Mesendoderm (in vitro differentiated cells): ENCODE data around the gene RDH8.

Experiments
- DNase-seq: peaks from one replicate; pipeline ENCODE4 v3.0.0; 2013
- H2AK5ac ChIP-seq: 2 replicates; pipeline ENCODE4 v1.6.1; 2013; ENCODE audit warnings: low read length, inconsistent platforms
- H2BK120ac ChIP-seq: 2 replicates; pipeline ENCODE4 v1.6.1; 2013; ENCODE audit warnings: low read depth, mild to moderate bottlenecking, low read length, moderate library complexity, mixed read lengths
- H2BK15ac ChIP-seq: replicated peaks from 2 replicates; pipeline ENCODE4 v1.6.1; 2013; ENCODE audit warnings: low read depth, mild to moderate bottlenecking, moderate library complexity
- H2BK5ac ChIP-seq: 2 replicates; pipeline ENCODE4 v1.6.1; 2013; ENCODE audit warnings: low read length, inconsistent platforms
- H3K18ac ChIP-seq: 2 replicates; pipeline ENCODE4 v1.6.1; 2013; ENCODE audit warnings: mild to moderate bottlenecking, low read length, mixed read lengths
- H3K23ac ChIP-seq: one replicate; pipeline ENCODE4 v1.6.1; 2013; ENCODE audit warnings: low read length
- H3K27ac ChIP-seq: 2 replicates; pipeline ENCODE4 v1.5.1; 2013; ENCODE audit warnings: low read depth, mild to moderate bottlenecking, inconsistent platforms, low read length, moderate library complexity
- H3K27me3 ChIP-seq: 2 replicates; pipeline ENCODE4 v1.6.1; 2013; ENCODE audit warnings: low read length, control low read depth, mild to moderate bottlenecking, inconsistent platforms; ENCODE audit not compliant: insufficient read depth, poor library complexity
- H3K36me3 ChIP-seq: 2 replicates; pipeline ENCODE4 v1.6.1; 2013; ENCODE audit warnings: low read length, inconsistent platforms; ENCODE audit not compliant: control insufficient read depth, insufficient read depth
- H3K4ac ChIP-seq: one replicate; pipeline ENCODE4 v1.6.1; 2013; ENCODE audit warnings: low read depth, mild to moderate bottlenecking, low read length, moderate library complexity
- H3K4me1 ChIP-seq: 2 replicates; pipeline ENCODE4 v1.6.1; 2013; ENCODE audit warnings: low read depth, low read length, inconsistent platforms; ENCODE audit not compliant: control insufficient read depth
- H3K4me2 ChIP-seq: 2 replicates; pipeline ENCODE4 v1.6.1; 2013; ENCODE audit warnings: low read length
- H3K4me3 ChIP-seq: 2 replicates; pipeline ENCODE4 v1.5.1; 2013; ENCODE audit warnings: mild to moderate bottlenecking, low read length
- H3K56ac ChIP-seq: one replicate; pipeline ENCODE4 v1.6.1; 2013; ENCODE audit warnings: low read length
- H3K79me1 ChIP-seq: 2 replicates; pipeline ENCODE4 v1.6.1; 2013; ENCODE audit warnings: low read length, inconsistent platforms
- H3K79me2 ChIP-seq: 2 replicates; pipeline ENCODE4 v1.6.1; 2013; ENCODE audit warnings: mild to moderate bottlenecking, low read length; ENCODE audit not compliant: control insufficient read depth, insufficient read depth
- H3K9ac ChIP-seq: 2 replicates; pipeline ENCODE4 v1.6.1; 2013; ENCODE audit warnings: low read length, inconsistent platforms
- H4K5ac ChIP-seq: one replicate; pipeline ENCODE4 v1.6.1; 2013; ENCODE audit warnings: low read length
- H4K8ac ChIP-seq: one replicate; pipeline ENCODE4 v1.6.1; 2013; ENCODE audit warnings: low read depth, mild to moderate bottlenecking, control low read depth, low read length, moderate library complexity
- WGBS: extraction: QIAGEN DNeasy Blood & Tissue Kit; methylation state at CpG from one replicate; pipeline ENCODE4 v1.1.7; 2013; ENCODE audit warnings: low lambda C conversion rate, missing lambda C conversion rate; ENCODE audit not compliant: insufficient coverage; ENCODE audit errors: extremely low coverage; 5-methylcytosine and 5-hydroxymethylcytosine counted together

RDH8 gene

DNA sequence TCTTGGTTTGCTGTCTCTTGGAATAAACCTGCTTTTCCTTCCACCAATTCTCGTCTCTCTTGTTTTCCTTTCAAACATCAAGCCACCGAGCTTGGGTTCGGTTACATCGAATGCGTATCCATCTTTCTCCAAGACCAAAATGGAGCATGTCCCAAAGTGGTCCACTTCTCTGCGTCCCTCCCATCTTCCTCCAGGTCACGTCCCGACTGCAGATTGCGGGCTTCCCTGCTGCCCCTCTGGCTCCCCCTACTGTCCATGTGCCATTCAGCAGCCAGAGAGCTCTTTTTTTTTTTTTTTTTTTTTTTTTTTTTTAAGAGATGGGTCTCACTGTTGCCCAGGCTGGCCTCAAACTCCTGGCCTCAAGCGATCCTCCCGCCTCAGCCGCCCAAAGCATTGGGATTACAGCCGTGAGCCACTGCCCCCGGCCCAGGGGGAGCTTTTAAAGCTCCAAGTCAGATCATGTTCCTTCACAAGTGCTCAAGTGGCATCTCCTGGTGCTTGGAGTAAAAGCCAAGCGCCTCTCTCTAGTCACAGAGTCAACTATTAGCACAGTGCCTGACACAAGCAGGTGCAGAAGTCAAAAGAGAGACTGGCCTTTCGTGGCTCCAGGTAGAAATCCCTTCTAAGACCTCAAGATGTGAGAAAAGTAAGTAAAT, 13.0 kb upstream of the RDH8 start:
- H4K8ac ChIP-seq = no peak overlapping the region
- H2BK15ac ChIP-seq = no peak overlapping the region
- H3K4ac ChIP-seq = no peak overlapping the region
- H3K4me1 ChIP-seq = no peaks in the 10 kb centered on the region
- H2BK120ac ChIP-seq = no peak overlapping the region
- H3K27ac ChIP-seq = no peak overlapping the region
- no peak overlapping the region for H3K9ac ChIP-seq
- H4K5ac ChIP-seq = no peak overlapping the region
- WGBS = no CpG with 5 or more reads among the region's 16 CpGs
- no peaks in the 10 kb centered on the region for H3K79me2 ChIP-seq
- H3K23ac ChIP-seq = no peak overlapping the region
- no peaks in the 10 kb centered on the region for H3K79me1 ChIP-seq
- no peaks in the 10 kb centered on the region for H3K27me3 ChIP-seq
- no peak overlapping the region for H3K18ac ChIP-seq
- H2BK5ac ChIP-seq = no peak overlapping the region
- H3K36me3 ChIP-seq = no peaks in the 10 kb centered on the region
- DNase-seq = peak; percentile 80
- H3K56ac ChIP-seq = no peak overlapping the region
- H3K4me3 ChIP-seq = no peak overlapping the region
- no peak overlapping the region for H2AK5ac ChIP-seq
- no peak overlapping the region for H3K4me2 ChIP-seq

DNA sequence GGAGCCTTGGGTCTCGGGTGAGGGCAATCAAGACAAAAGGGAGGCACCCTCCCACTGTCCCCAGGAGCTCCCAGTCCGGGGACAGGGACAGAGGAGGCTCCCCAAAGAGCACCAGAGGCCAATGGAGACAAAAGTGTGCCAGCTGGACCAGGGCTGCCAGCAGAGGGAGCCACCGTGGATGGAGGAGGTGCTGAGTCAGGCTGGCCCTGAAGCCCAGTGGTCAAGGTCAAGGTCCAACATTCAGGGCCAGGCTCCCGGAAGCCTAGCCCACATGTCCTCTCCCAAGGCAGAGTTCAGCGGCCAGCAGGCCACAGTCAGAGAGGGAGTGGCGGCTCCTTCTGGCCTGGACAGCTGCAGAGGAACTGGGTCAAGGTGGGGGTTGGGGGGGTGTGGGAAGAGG, 11.4 kb upstream of the RDH8 start:
- Histone ChIP-seq H3K79me2 (no peaks in the 10 kb centered on the region), H2BK5ac (no peak overlapping the region), H3K4me2 (no peak overlapping the region), H4K5ac (no peak overlapping the region), H4K8ac (no peak overlapping the region), H3K36me3 (no peaks in the 10 kb centered on the region), H3K56ac (no peak overlapping the region), H3K79me1 (no peaks in the 10 kb centered on the region), H3K4ac (no peak overlapping the region), H3K9ac (no peak overlapping the region), H3K18ac (no peak overlapping the region), H3K23ac (no peak overlapping the region), H2AK5ac (no peak overlapping the region), H2BK15ac (no peak overlapping the region), H3K27me3 (no peaks in the 10 kb centered on the region), H3K27ac (no peak overlapping the region), H3K4me1 (no peaks in the 10 kb centered on the region), H2BK120ac (no peak overlapping the region), H3K4me3 (no peak overlapping the region)
- WGBS = no CpG with 5 or more reads among the region's 6 CpGs
- DNase-seq = peak; percentile 48

DNA sequence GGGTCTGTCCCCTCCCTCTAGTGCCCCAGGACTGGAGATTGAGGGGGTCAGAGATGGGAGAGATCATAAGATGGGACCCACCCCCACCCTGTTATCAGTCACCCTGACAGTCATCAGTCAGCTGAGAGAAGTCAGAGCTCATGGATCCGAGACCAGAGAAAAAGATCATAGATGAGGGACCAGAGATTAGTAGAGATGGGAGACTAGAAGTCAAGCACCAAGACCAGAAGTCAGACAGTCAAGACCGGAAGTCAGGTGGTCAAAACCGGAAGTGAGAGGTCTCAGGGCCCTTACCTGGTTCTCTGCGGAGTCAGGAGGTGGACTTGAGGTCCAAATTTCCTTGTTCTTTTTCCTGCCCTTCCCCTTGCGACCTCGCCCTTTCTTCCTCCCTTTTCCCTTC, 10.0 kb upstream of the RDH8 start:
- H3K56ac ChIP-seq = no peak overlapping the region

DNA sequence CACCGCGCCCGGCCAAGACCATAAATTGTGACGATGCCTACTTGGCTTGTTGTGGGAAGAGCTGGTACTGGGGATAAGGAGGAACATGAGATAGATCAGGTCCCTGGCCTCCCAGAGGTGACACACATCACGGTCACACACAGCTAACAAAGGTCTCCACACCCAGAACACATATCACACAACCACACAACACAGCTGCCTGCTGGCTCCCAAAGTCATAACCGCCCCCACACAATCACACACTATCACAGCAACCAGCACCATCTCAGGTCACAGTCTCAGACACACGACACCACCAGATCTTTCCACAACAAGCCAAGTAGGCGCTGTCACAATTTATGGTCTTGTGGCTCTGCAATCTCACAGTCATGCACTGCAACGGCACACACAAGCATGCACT, 8.7 kb upstream of the RDH8 start:
- WGBS = no CpG with 5 or more reads among the region's 9 CpGs
- Histone ChIP-seq H3K79me1 (no peaks in the 10 kb centered on the region), H3K27me3 (no peaks in the 10 kb centered on the region), H4K5ac (no peak overlapping the region), H4K8ac (no peak overlapping the region), H3K4me2 (no peak overlapping the region), H3K9ac (no peak overlapping the region), H2AK5ac (no peak overlapping the region), H3K4ac (no peak overlapping the region), H3K56ac (no peak overlapping the region), H3K23ac (no peak overlapping the region), H3K4me1 (no peaks in the 10 kb centered on the region), H3K4me3 (no peak overlapping the region), H2BK5ac (no peak overlapping the region), H2BK120ac (no peak overlapping the region), H3K27ac (no peak overlapping the region), H3K18ac (no peak overlapping the region), H2BK15ac (no peak overlapping the region), H3K79me2 (no peaks in the 10 kb centered on the region), H3K36me3 (no peaks in the 10 kb centered on the region)
- no peak for DNase-seq

More for the DNA sequence above, 10.0 kb upstream of the RDH8 start:
- Histone ChIP-seq H3K23ac (no peak overlapping the region), H3K4me1 (no peaks in the 10 kb centered on the region), H3K18ac (no peak overlapping the region), H3K4ac (no peak overlapping the region), H3K9ac (no peak overlapping the region), H3K4me2 (no peak overlapping the region), H3K36me3 (no peaks in the 10 kb centered on the region), H3K27ac (no peak overlapping the region), H4K5ac (no peak overlapping the region), H4K8ac (no peak overlapping the region), H3K27me3 (no peaks in the 10 kb centered on the region), H2BK120ac (no peak overlapping the region), H3K79me2 (no peaks in the 10 kb centered on the region), H2BK5ac (no peak overlapping the region), H2BK15ac (no peak overlapping the region), H2AK5ac (no peak overlapping the region), H3K79me1 (no peaks in the 10 kb centered on the region), H3K4me3 (no peak overlapping the region)
- WGBS = no CpG with 5 or more reads among the region's 6 CpGs
- no peak for DNase-seq

DNA sequence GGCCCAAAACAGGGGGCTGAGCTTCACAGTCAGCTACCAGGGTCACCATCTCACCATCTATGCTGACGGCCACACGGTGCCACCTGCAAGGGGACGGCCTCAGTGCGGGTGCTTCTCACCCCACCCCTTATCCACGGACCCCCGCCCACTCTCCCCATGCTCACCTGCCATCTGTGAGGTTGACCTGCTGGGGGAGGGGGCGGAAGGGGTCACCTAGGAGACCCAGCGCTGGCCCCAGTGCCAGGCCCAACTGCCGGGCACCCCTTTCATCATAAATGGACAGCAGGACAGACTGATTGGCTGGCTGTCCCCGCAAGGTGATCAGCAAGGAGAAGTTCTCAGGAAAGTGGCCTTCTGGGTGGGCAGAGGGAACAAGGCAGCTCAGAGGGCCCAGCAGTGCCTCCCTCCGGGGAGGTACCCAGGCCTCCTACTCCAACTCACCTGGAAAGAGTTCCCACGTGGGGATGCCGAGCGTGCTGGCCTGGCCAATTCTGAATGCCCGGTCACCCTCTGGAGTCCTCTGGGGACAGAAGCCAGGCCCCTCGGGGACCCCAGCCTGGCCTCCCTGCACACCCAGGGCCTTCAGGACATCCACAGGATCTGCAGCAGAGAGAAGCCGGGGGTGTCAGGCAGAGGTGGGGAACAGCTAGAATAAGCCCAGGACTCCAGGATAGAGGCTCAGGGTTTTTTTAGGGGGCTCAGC, 7.5 kb upstream of the RDH8 start:
- no peak overlapping the region for H2BK120ac ChIP-seq
- no peak overlapping the region for H3K18ac ChIP-seq
- no peak overlapping the region for H3K23ac ChIP-seq
- H2BK5ac ChIP-seq = no peak overlapping the region
- no peak overlapping the region for H3K27ac ChIP-seq
- no peak overlapping the region for H4K8ac ChIP-seq
- no peak overlapping the region for H3K9ac ChIP-seq
- no peaks in the 10 kb centered on the region for H3K4me1 ChIP-seq
- no peaks in the 10 kb centered on the region for H3K36me3 ChIP-seq
- no peak overlapping the region for H3K4me3 ChIP-seq
- no peaks in the 10 kb centered on the region for H3K79me2 ChIP-seq
- no peak overlapping the region for H3K4me2 ChIP-seq
- no peak overlapping the region for H2BK15ac ChIP-seq
- H3K27me3 ChIP-seq = no peaks in the 10 kb centered on the region
- H3K56ac ChIP-seq = no peak overlapping the region
- H3K79me1 ChIP-seq = no peaks in the 10 kb centered on the region
- no peak overlapping the region for H2AK5ac ChIP-seq
- H4K5ac ChIP-seq = no peak overlapping the region
- DNase-seq = no peak
- no peak overlapping the region for H3K4ac ChIP-seq
- WGBS = no CpG with 5 or more reads among the region's 17 CpGs

DNA sequence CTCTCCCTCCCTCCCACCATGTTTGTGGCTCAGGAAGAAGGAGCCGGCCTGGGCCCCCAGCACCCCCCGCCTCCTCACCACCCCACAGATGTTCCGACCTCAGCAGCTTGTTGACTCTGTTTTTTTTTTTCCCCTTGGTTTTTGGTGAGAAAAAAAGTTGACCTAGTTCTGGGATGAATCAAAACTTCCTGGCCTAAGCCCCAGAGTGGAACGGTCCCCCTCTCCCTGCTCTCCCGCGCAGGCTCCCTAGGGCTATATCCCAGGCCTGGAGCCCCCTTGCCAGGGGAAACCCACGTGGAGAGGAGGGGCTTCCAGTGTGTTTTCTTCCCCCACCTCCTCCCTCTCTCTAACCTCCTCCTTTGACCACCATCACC, 7.0 kb upstream of the RDH8 start:
- H3K4ac ChIP-seq = no peak overlapping the region
- no peak overlapping the region for H2AK5ac ChIP-seq
- no peaks in the 10 kb centered on the region for H3K27me3 ChIP-seq
- no peak overlapping the region for H4K5ac ChIP-seq
- H3K56ac ChIP-seq = no peak overlapping the region
- H3K27ac ChIP-seq = no peak overlapping the region
- H3K4me3 ChIP-seq = no peak overlapping the region
- H3K23ac ChIP-seq = no peak overlapping the region
- no peak for DNase-seq
- WGBS = no CpG with 5 or more reads among the region's 7 CpGs
- no peak overlapping the region for H3K9ac ChIP-seq
- no peak overlapping the region for H2BK120ac ChIP-seq
- H3K4me1 ChIP-seq = no peaks in the 10 kb centered on the region
- H3K36me3 ChIP-seq = no peaks in the 10 kb centered on the region
- no peak overlapping the region for H3K4me2 ChIP-seq
- no peaks in the 10 kb centered on the region for H3K79me2 ChIP-seq
- H4K8ac ChIP-seq = no peak overlapping the region
- H3K18ac ChIP-seq = no peak overlapping the region
- H2BK5ac ChIP-seq = no peak overlapping the region
- no peaks in the 10 kb centered on the region for H3K79me1 ChIP-seq
- H2BK15ac ChIP-seq = no peak overlapping the region
